ENCODE measurements around the gene CPT1B.
A peak's percentile ranks its signal among the peaks of the same experiment; 100 is the strongest.
"Not testable (repeated sequence)": the region's sequence is repeated elsewhere in the genome, so short reads cannot be mapped to it uniquely, and the experiment has no call there.

CPT1B gene

GRCh38 chr22:50624347-50625130 lies 46.3 kb upstream of the CPT1B start:
- no peak for DNase-seq (ENCODE audit: low read depth in 2 of 2)
- no peak for TF ChIP-seq CTCF (IDR thresholded peaks at IDR 0.05; ENCODE audit: low read depth, low read length)
- H3K4me3 ChIP-seq (replicated peaks in 1 of 2; ENCODE audit: low read depth in 2 of 2, low read length in 2 of 2) = no peak overlapping the region

GRCh38 chr22:50622723-50623327 lies 44.6 kb upstream of the CPT1B start:
- TF ChIP-seq CTCF (IDR thresholded peaks at IDR 0.05; ENCODE audit: low read depth, low read length) = no peak
- no peak for DNase-seq (ENCODE audit: low read depth in 2 of 2)
- no peak overlapping the region for H3K4me3 ChIP-seq (replicated peaks in 1 of 2; ENCODE audit: low read depth in 2 of 2, low read length in 2 of 2)

- TF ChIP-seq CTCF (IDR thresholded peaks at IDR 0.05; ENCODE audit: low read depth, low read length) = peak; percentile 11
- no peak for DNase-seq (ENCODE audit: low read depth in 2 of 2)
- no peak overlapping the region for H3K4me3 ChIP-seq (replicated peaks in 1 of 2; ENCODE audit: low read depth in 2 of 2, low read length in 2 of 2)
Measured at GRCh38 chr22:50621948-50622722, 43.9 kb upstream of the CPT1B start.

GRCh38 chr22:50621356-50621880 lies 43.2 kb upstream of the CPT1B start:
- no peak for TF ChIP-seq CTCF (IDR thresholded peaks at IDR 0.05; ENCODE audit: low read depth, low read length)
- no peak for DNase-seq (ENCODE audit: low read depth in 2 of 2)
- no peak overlapping the region for H3K4me3 ChIP-seq (replicated peaks in 1 of 2; ENCODE audit: low read depth in 2 of 2, low read length in 2 of 2)

- H3K4me3 ChIP-seq (replicated peaks in 1 of 2; ENCODE audit: low read depth in 2 of 2, low read length in 2 of 2) = no peak overlapping the region
- TF ChIP-seq CTCF (IDR thresholded peaks at IDR 0.05; ENCODE audit: low read depth, low read length) = no peak
- DNase-seq (ENCODE audit: low read depth in 2 of 2) = no peak
Measured at GRCh38 chr22:50620593-50621355, 42.5 kb upstream of the CPT1B start.

GRCh38 chr22:50614296-50614695 lies 36.1 kb upstream of the CPT1B start:
- not testable (repeated sequence) for DNase-seq (ENCODE audit: low read depth in 2 of 2); H3K4me3 ChIP-seq (replicated peaks in 1 of 2; ENCODE audit: low read depth in 2 of 2, low read length in 2 of 2)

All from cardiac fibroblast (primary cell).